Measurements from ENCODE around the gene DIP2C. TPM values are rescaled to one million over a fixed set of nuclear protein-coding genes. Genes with fewer than 3 reads are reported as not detected.
A peak's percentile ranks its signal among the peaks of the same experiment; 100 is the strongest.

The DIP2C gene
- total RNA-seq, 4 donors from 2014 or later, result 2.4 to 14.9 (median 6.1) TPM

DNA sequence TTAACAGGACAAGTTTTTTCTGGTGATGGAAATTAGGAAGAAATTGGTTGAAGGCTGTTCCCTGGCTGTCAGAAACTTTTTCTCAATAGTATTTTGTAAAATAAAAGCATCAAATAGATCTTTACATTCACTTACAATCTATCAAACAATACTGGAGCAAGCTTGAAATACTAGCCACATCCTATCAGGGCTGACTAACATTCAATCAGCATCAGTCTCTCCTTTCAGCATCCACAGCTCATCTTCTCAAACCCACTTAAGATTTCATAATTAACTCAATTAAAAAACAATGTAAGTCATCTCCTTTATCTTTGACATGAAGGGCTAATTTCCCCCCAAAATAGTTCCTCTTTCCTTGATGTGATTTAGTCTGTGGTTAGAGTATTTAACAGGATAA lies 80.2 kb downstream of the DIP2C start:
- intact Hi-C loops (cut with DNase I), result no loop called here
- no peaks in the 10 kb centered on the region for H3K27me3 ChIP-seq
- no peak for TF ChIP-seq POLR2A (IDR thresholded peaks at IDR 0.05)
- TF ChIP-seq, protein P1, sequence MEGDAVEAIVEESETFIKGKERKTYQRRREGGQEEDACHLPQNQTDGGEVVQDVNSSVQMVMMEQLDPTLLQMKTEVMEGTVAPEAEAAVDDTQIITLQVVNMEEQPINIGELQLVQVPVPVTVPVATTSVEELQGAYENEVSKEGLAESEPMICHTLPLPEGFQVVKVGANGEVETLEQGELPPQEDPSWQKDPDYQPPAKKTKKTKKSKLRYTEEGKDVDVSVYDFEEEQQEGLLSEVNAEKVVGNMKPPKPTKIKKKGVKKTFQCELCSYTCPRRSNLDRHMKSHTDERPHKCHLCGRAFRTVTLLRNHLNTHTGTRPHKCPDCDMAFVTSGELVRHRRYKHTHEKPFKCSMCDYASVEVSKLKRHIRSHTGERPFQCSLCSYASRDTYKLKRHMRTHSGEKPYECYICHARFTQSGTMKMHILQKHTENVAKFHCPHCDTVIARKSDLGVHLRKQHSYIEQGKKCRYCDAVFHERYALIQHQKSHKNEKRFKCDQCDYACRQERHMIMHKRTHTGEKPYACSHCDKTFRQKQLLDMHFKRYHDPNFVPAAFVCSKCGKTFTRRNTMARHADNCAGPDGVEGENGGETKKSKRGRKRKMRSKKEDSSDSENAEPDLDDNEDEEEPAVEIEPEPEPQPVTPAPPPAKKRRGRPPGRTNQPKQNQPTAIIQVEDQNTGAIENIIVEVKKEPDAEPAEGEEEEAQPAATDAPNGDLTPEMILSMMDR (IDR thresholded peaks at IDR 0.05), result no peak
- H3K9me3 ChIP-seq, result no peaks in the 10 kb centered on the region
- H3K4me3 ChIP-seq, result no peak overlapping the region
- DNase-seq, result no peak
- peaks cover 14 to 31% (median 15%) of the 10 kb centered on the region in 3 donors for H3K4me1 ChIP-seq
- peak overlapping the region in 2 of 4 donors; percentile 29 for H3K27ac ChIP-seq
- H3K36me3 ChIP-seq, result no peaks in the 10 kb centered on the region

GRCh38 chr10:608331-609261 lies 80.9 kb downstream of the DIP2C start:
- intact Hi-C loops (cut with DNase I), result no loop called here
- Histone ChIP-seq H3K4me3 (no peak overlapping the region), H3K36me3 (no peaks in the 10 kb centered on the region), H3K27me3 (no peaks in the 10 kb centered on the region), H3K27ac (peak overlapping the region in 2 of 4 donors; percentile 14 to 29), H3K4me1 (peaks cover 7 to 24% (median 8%) of the 10 kb centered on the region in 3 donors), H3K9me3 (no peaks in the 10 kb centered on the region)
- DNase-seq, result no peak
- WGBS, 2 donors, result 37 to 56% methylated on average over 4 to 5 of the region's 5 CpGs
- TF ChIP-seq, protein P1 (IDR thresholded peaks at IDR 0.05), result no peak
- TF ChIP-seq POLR2A (IDR thresholded peaks at IDR 0.05), result no peak

GRCh38 chr10:607545-608185 lies 81.8 kb downstream of the DIP2C start:
- Histone ChIP-seq H3K4me3 (no peak overlapping the region), H3K27ac (peak overlapping the region in 2 of 4 donors; percentile 6 to 49), H3K36me3 (no peaks in the 10 kb centered on the region), H3K9me3 (no peaks in the 10 kb centered on the region), H3K4me1 (peaks cover 0 to 15% (median 1%) of the 10 kb centered on the region in 3 donors), H3K27me3 (no peaks in the 10 kb centered on the region)
- no peak for DNase-seq
- intact Hi-C loops (cut with DNase I), result no loop called here
- TF ChIP-seq POLR2A (IDR thresholded peaks at IDR 0.05), result no peak
- TF ChIP-seq, protein P1 (IDR thresholded peaks at IDR 0.05), result no peak
- 81 to 88% methylated on average over 14 of the region's 14 CpGs for WGBS, 2 donors

DNA sequence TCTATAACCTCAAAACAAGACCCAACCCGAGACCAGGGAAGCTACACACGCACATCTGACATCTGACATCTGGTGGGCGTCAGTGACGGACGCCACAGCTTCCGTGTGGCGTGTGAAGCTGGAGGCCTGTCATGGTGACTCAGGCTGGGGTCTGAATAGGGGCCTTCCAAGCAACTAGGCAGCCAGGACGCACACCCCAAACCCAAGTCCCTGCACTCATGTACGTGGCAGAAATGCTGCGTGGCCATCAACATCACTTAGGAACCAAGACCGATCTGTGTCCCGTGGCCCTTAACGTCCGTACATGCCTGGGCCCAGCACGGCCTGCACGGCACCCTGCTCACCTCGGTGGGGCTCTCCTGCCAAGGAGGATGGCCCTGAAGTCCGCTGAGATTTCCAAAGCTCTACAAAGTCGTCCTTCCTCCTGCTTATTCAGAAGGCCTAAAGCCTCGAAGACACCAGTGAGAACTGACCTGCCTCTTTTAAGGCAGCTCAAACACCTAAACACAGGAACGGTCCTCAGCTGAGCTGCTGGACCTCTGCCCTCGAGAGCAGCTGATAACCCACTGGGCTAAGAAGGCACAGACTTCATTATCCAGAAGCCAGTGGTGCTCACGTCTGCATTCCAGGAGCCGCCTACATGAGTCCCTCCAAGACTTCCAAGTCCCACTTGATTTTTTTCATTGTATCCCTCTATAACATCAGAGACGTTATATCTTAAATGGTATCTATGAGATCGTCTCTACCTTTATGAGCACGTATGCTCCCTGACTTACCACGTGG lies 82.5 kb downstream of the DIP2C start:
- no peaks in the 10 kb centered on the region for H3K27me3 ChIP-seq
- TF ChIP-seq, protein P1 (IDR thresholded peaks at IDR 0.05), result no peak
- TF ChIP-seq POLR2A (IDR thresholded peaks at IDR 0.05), result no peak
- intact Hi-C loops (cut with DNase I), result no loop called here
- WGBS, 2 donors, result 75 to 86% methylated on average over 17 to 23 of the region's 28 CpGs
- no peaks in the 10 kb centered on the region for H3K36me3 ChIP-seq
- H3K9me3 ChIP-seq, result no peaks in the 10 kb centered on the region
- H3K4me1 ChIP-seq, result peaks cover 0 to 10% (median 0%) of the 10 kb centered on the region in 3 donors
- DNase-seq, result no peak
- peak overlapping the region in 2 of 4 donors; percentile 6 to 49 for H3K27ac ChIP-seq
- no peak overlapping the region for H3K4me3 ChIP-seq
